GM23338 (cell line): ENCODE results near the gene CACNA1G. TPM values are rescaled to one million over a fixed set of nuclear protein-coding genes. Genes with fewer than 3 reads are reported as not detected.

ENCODE experiments used
- ATAC-seq: fragments of 200-7000 bp; cut with Tn5 transposase; 3 replicates; pipeline ENCODE4 v1.9.1; 2020
- DNase-seq: peaks from one replicate; pipeline ENCODE4 v3.0.0-alpha.2; 2015; ENCODE audit warnings: low spot score
- H2AFZ ChIP-seq: fragments of 200-600 bp; sonication (generic); 2 replicates; pipeline ENCODE4 v1.8.0; 2016; ENCODE audit warnings: antibody characterized with exemption, mild to moderate bottlenecking, moderate library complexity
- H3F3A ChIP-seq: fragments of 200-600 bp; sonication (generic); replicated peaks from 2 replicates; pipeline ENCODE4 v1.8.0; 2017; ENCODE audit warnings: antibody characterized with exemption, mixed run types, low read depth
- H3K27ac ChIP-seq: fragments of 200-600 bp; sonication (generic); 2 replicates; pipeline ENCODE4 v1.6.1; 2016; ENCODE audit warnings: low read depth
- H3K27me3 ChIP-seq: fragments of 200-600 bp; sonication (generic); 2 replicates; pipeline ENCODE4 v1.8.0; 2016; ENCODE audit warnings: mild to moderate bottlenecking, mixed run types, moderate library complexity; ENCODE audit not compliant: insufficient read depth
- H3K36me3 ChIP-seq: fragments of 200-600 bp; sonication (generic); 2 replicates; pipeline ENCODE4 v1.8.0; 2016; ENCODE audit warnings: mild to moderate bottlenecking; ENCODE audit not compliant: insufficient read depth
- H3K4me1 ChIP-seq: fragments of 200-600 bp; sonication (generic); 2 replicates; pipeline ENCODE4 v1.8.0; 2016; ENCODE audit warnings: mild to moderate bottlenecking, moderate library complexity; ENCODE audit not compliant: insufficient read depth
- H3K4me2 ChIP-seq: fragments of 200-600 bp; sonication (generic); 2 replicates; pipeline ENCODE4 v1.7.1; 2017; ENCODE audit warnings: mixed run types
- H3K4me3 ChIP-seq: fragments of 200-600 bp; sonication (generic); 2 replicates; pipeline ENCODE4 v1.6.1; 2016; ENCODE audit warnings: mixed run types
- H3K79me2 ChIP-seq: fragments of 200-600 bp; sonication (generic); replicated peaks from 2 replicates; pipeline ENCODE4 v1.8.0; 2017; ENCODE audit warnings: mild to moderate bottlenecking; ENCODE audit not compliant: insufficient read depth
- H3K9me2 ChIP-seq: fragments of 200-600 bp; sonication (generic); 2 replicates; pipeline ENCODE4 v1.8.0; 2017; ENCODE audit not compliant: insufficient read depth
- H4K20me1 ChIP-seq: fragments of 200-600 bp; sonication (generic); replicated peaks from 2 replicates; pipeline ENCODE4 v1.8.0; 2017; ENCODE audit warnings: mild to moderate bottlenecking; ENCODE audit not compliant: insufficient read depth
- H3K27ac Mint-ChIP-seq: 2 replicates; pipeline ENCODE4 v1.8.0; 2020; ENCODE audit warnings: inconsistent platforms, mild to moderate bottlenecking, moderate library complexity, mixed read lengths
- H3K27me3 Mint-ChIP-seq: 3 replicates; pipeline ENCODE4 v1.8.0; 2022; ENCODE audit warnings: low read depth, mild to moderate bottlenecking, moderate library complexity, mixed read lengths, inconsistent platforms; ENCODE audit not compliant: insufficient read depth, poor library complexity
- H3K36me3 Mint-ChIP-seq: 3 replicates; pipeline ENCODE4 v1.8.0; 2021; ENCODE audit warnings: low read depth, mild to moderate bottlenecking, inconsistent platforms, moderate library complexity, mixed read lengths
- H3K4me1 Mint-ChIP-seq: 3 replicates; pipeline ENCODE4 v1.8.0; 2020; ENCODE audit warnings: mild to moderate bottlenecking, inconsistent platforms, mixed read lengths
- H3K4me3 Mint-ChIP-seq: 3 replicates; pipeline ENCODE4 v1.8.0; 2021; ENCODE audit warnings: moderate library complexity, mild to moderate bottlenecking, inconsistent platforms, mixed read lengths
- H3K9me3 Mint-ChIP-seq: 3 replicates; pipeline ENCODE4 v1.8.0; 2020; ENCODE audit warnings: moderate library complexity, mild to moderate bottlenecking, inconsistent platforms, mixed read lengths
- CREB1 ChIP-seq: fragments of 250-450 bp; sonication (Bioruptor Pico); IDR thresholded peaks from 2 replicates; pipeline ENCODE4 v1.5.0; 2020; ENCODE audit warnings: low read depth, mild to moderate bottlenecking, moderate library complexity
- EZH2 ChIP-seq: fragments of 200-600 bp; sonication (generic); IDR thresholded peaks from one replicate; pipeline ENCODE4 v1.8.0; 2017; ENCODE audit warnings: antibody characterized with exemption, mild to moderate bottlenecking, low read depth; ENCODE audit not compliant: unreplicated experiment
- EZH2phosphoT487 ChIP-seq: fragments of 200-600 bp; sonication (generic); IDR thresholded peaks from one replicate; pipeline ENCODE4 v1.8.1; 2018; ENCODE audit warnings: antibody characterized with exemption; ENCODE audit not compliant: unreplicated experiment
- POLR2AphosphoS5 ChIP-seq: IDR thresholded peaks from 2 replicates; pipeline ENCODE4 v1.6.1; 2016; ENCODE audit warnings: antibody characterized with exemption, low read depth
- STAT1 ChIP-seq: IDR thresholded peaks from one replicate; pipeline ENCODE4 v1.6.1; 2016; ENCODE audit warnings: antibody characterized with exemption; ENCODE audit not compliant: unreplicated experiment
- ZNF114 ChIP-seq: fragments of 250-450 bp; sonication (Bioruptor Pico); IDR thresholded peaks from 2 replicates; pipeline ENCODE4 v1.5.0; 2020; ENCODE audit warnings: mild to moderate bottlenecking, moderate library complexity
- ZNF331 ChIP-seq: fragments of 250-450 bp; sonication (Bioruptor Pico); IDR thresholded peaks from 2 replicates; pipeline ENCODE4 v1.5.0; 2020; ENCODE audit warnings: low read depth, mild to moderate bottlenecking, moderate library complexity
- polyA plus RNA-seq: library from polyadenylated mRNA; unstranded; fragments of >200 nt; fragmentation: Nextera tagmentation; extraction: Ambion mirVana; gene quantifications from 2 replicates; pipeline ENCODE4 v1.2.1, GENCODE V29; 2016
- total RNA-seq: library from RNA; depleted of rRNA; stranded (reverse); fragments of >200 nt; shearing (Covaris generic); gene quantifications from 2 replicates; pipeline ENCODE4 v1.2.3, GENCODE V29; 2014
- TF ChIP-seq, protein P1 (sequence below), 2 experiments: fragments of 200-600 bp in 1 of 2; sonication (generic) in 1 of 2; conservative IDR thresholded peaks; 2 replicates each; pipeline versions ENCODE4 v1.5.1 to v1.6.1; 2016 to 2017; ENCODE audit warnings: antibody characterized with exemption in 2 of 2, low read depth in 2 of 2, mild to moderate bottlenecking in 2 of 2, moderate library complexity in 1 of 2
- TF ChIP-seq, protein P2 (sequence below): IDR thresholded peaks from one replicate; pipeline ENCODE4 v1.6.1; 2018; ENCODE audit warnings: antibody characterized with exemption; ENCODE audit not compliant: unreplicated experiment

Gene CACNA1G
- total and polyA plus RNA-seq, 2 experiments from 2014 or later, result 1.4 to 5.1 TPM

- peaks cover 6% of the 10 kb centered on the region; the same call in 1 of the 2 replicates for H3K4me1 ChIP-seq
- ATAC-seq, result peak; percentile 94
- no peaks in the 10 kb centered on the region for H3K9me2 ChIP-seq
- no peak overlapping the region for H3K27ac Mint-ChIP-seq
- 0 out of 2 replicates have a peak overlapping the region, but pooled peaks have one; percentile 80 for H2AFZ ChIP-seq
- TF ChIP-seq, protein P1, sequence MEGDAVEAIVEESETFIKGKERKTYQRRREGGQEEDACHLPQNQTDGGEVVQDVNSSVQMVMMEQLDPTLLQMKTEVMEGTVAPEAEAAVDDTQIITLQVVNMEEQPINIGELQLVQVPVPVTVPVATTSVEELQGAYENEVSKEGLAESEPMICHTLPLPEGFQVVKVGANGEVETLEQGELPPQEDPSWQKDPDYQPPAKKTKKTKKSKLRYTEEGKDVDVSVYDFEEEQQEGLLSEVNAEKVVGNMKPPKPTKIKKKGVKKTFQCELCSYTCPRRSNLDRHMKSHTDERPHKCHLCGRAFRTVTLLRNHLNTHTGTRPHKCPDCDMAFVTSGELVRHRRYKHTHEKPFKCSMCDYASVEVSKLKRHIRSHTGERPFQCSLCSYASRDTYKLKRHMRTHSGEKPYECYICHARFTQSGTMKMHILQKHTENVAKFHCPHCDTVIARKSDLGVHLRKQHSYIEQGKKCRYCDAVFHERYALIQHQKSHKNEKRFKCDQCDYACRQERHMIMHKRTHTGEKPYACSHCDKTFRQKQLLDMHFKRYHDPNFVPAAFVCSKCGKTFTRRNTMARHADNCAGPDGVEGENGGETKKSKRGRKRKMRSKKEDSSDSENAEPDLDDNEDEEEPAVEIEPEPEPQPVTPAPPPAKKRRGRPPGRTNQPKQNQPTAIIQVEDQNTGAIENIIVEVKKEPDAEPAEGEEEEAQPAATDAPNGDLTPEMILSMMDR (conservative IDR thresholded peaks at IDR 0.05; ENCODE audit: low read depth in 2 of 2), result peak; percentile 72 to 81
- TF ChIP-seq EZH2, result no peak
- peaks cover 13% of the 10 kb centered on the region for H3K27me3 Mint-ChIP-seq
- no peak overlapping the region for H3K4me2 ChIP-seq
- no peak overlapping the region for H3K27ac ChIP-seq
- no peak overlapping the region for H3K4me3 ChIP-seq
- no peaks in the 10 kb centered on the region for H3K36me3 Mint-ChIP-seq
- H3K27me3 ChIP-seq, result no peaks in the 10 kb centered on the region
- H4K20me1 ChIP-seq, result no peaks in the 10 kb centered on the region
- H3K9me3 Mint-ChIP-seq, result no peaks in the 10 kb centered on the region; the same call in 2 of the 3 replicates
- no peaks in the 10 kb centered on the region for H3K36me3 ChIP-seq
- H3K4me1 Mint-ChIP-seq, result peaks cover 19% of the 10 kb centered on the region
- no peak overlapping the region for H3K4me3 Mint-ChIP-seq
- no peaks in the 10 kb centered on the region for H3K79me2 ChIP-seq
- DNase-seq, result peak; percentile 91
- no peaks in the 10 kb centered on the region for H3F3A ChIP-seq
Measured at GRCh38 chr17:50596191-50597037, 35.9 kb downstream of the CACNA1G start.

DNA sequence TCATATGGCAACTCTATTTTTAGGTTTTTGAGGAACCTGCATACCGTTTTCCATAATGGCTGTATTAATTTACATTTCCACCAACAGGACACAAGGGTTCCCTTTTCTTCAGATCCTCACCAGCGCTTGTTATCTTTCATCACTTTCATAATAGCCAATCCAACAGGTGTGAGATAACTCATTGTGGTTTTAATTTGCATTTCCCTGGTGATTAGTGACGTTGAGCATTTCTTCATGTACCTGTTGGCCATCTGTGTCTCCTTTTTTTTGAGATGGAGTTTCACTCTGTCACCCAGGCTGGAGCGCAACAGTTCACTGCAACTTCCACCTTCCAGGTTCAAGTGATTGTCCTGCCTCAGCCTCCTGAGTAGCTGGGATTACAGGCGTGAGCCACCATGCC is 38.0 kb downstream of the CACNA1G start:
- Mint-ChIP-seq H3K4me1 (peaks cover 13% of the 10 kb centered on the region), H3K4me3 (no peak overlapping the region), H3K36me3 (no peaks in the 10 kb centered on the region), H3K27me3 (peaks cover 14% of the 10 kb centered on the region), H3K9me3 (no peaks in the 10 kb centered on the region; the same call in 2 of the 3 replicates), H3K27ac (no peak overlapping the region)
- no peaks in the 10 kb centered on the region for H3K9me2 ChIP-seq
- H3K4me2 ChIP-seq, result no peak overlapping the region
- H3K4me1 ChIP-seq, result no peaks in the 10 kb centered on the region
- H3K4me3 ChIP-seq, result no peak overlapping the region
- H3K79me2 ChIP-seq, result no peaks in the 10 kb centered on the region
- no peak overlapping the region for H2AFZ ChIP-seq
- ATAC-seq (no peak), DNase-seq (no peak)
- no peaks in the 10 kb centered on the region for H4K20me1 ChIP-seq
- H3F3A ChIP-seq, result no peaks in the 10 kb centered on the region
- H3K27ac ChIP-seq, result no peak overlapping the region
- H3K27me3 ChIP-seq, result no peaks in the 10 kb centered on the region
- H3K36me3 ChIP-seq, result no peaks in the 10 kb centered on the region
- TF ChIP-seq POLR2AphosphoS5 (no peak), CREB1 (no peak), EZH2phosphoT487 (no peak), ZNF331 (CRISPR knock-in tag) (no peak), STAT1 (no peak), ZNF114 (no peak)
- TF ChIP-seq, protein P2, sequence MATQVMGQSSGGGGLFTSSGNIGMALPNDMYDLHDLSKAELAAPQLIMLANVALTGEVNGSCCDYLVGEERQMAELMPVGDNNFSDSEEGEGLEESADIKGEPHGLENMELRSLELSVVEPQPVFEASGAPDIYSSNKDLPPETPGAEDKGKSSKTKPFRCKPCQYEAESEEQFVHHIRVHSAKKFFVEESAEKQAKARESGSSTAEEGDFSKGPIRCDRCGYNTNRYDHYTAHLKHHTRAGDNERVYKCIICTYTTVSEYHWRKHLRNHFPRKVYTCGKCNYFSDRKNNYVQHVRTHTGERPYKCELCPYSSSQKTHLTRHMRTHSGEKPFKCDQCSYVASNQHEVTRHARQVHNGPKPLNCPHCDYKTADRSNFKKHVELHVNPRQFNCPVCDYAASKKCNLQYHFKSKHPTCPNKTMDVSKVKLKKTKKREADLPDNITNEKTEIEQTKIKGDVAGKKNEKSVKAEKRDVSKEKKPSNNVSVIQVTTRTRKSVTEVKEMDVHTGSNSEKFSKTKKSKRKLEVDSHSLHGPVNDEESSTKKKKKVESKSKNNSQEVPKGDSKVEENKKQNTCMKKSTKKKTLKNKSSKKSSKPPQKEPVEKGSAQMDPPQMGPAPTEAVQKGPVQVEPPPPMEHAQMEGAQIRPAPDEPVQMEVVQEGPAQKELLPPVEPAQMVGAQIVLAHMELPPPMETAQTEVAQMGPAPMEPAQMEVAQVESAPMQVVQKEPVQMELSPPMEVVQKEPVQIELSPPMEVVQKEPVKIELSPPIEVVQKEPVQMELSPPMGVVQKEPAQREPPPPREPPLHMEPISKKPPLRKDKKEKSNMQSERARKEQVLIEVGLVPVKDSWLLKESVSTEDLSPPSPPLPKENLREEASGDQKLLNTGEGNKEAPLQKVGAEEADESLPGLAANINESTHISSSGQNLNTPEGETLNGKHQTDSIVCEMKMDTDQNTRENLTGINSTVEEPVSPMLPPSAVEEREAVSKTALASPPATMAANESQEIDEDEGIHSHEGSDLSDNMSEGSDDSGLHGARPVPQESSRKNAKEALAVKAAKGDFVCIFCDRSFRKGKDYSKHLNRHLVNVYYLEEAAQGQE, result no peak
- TF ChIP-seq, protein P1 (conservative IDR thresholded peaks at IDR 0.05; ENCODE audit: low read depth in 2 of 2), result no peak
